ENCODE data around the gene UGT1A5.

Gene UGT1A5

GRCh38 chr2:233822101-233822771, 109.5 kb downstream of the UGT1A5 start:
- TF ChIP-seq YY1 (IDR thresholded peaks at IDR 0.05; ENCODE audit: low read depth), result no peak
- no peak for TF ChIP-seq FOXM1 (IDR thresholded peaks at IDR 0.05; ENCODE audit: borderline replicate concordance, low read depth)
- no peak for TF ChIP-seq USF1 (IDR thresholded peaks at IDR 0.05)
- no peak for TF ChIP-seq MAX (IDR thresholded peaks at IDR 0.05)
- no peak for TF ChIP-seq TCF12 (IDR thresholded peaks at IDR 0.05; ENCODE audit: low read depth)
- TF ChIP-seq RAD21 (IDR thresholded peaks at IDR 0.05; ENCODE audit: low read depth), result no peak
- no peak for TF ChIP-seq EP300 (IDR thresholded peaks at IDR 0.05; ENCODE audit: borderline replicate concordance)
- TF ChIP-seq EGR1 (IDR thresholded peaks at IDR 0.05), result no peak
- no peak for TF ChIP-seq CREB1 (IDR thresholded peaks at IDR 0.05; ENCODE audit: low read depth)
- TF ChIP-seq TAF1 (IDR thresholded peaks at IDR 0.05; ENCODE audit: low read depth), result no peak
- TF ChIP-seq CEBPB (IDR thresholded peaks at IDR 0.05), result no peak

All from Ishikawa (cell line).